ENCODE data around the gene IL13RA2.

The IL13RA2 gene

GRCh38 chrX:115017455-115017854 lies at the start of gene IL13RA2:
Gene IL13RA2 (minus strand): TSS chrX:115017616. CDS start chrX:115017269, 347 bp downstream.
- no peak for DNase-seq (ENCODE audit: low spot score)

DNA sequence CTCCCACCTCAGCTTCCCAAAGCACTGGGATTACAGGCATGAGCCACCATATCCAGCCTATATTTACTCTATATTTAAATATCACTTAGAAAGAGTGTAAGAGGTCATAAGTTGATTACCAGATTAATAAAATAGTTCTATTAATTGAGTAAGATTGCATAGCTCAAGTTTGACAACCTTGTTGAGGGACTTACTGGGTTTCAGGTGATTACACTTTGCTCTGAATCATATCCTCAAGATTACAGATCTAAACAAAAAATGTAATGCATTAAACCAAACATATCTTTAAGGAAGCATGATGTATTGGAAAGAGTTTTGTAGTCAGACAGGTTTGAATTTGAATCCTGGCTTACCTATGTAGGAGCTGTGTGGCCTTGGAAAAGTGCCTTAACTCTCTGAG lies 47.9 kb upstream of the IL13RA2 start:
- no peak for DNase-seq (ENCODE audit: low spot score)

GRCh38 chrX:115060013-115060412 lies 42.6 kb upstream of the IL13RA2 start:
- no peak for DNase-seq (ENCODE audit: low spot score)

- no peak for DNase-seq (ENCODE audit: low spot score)
Measured at GRCh38 chrX:115058276-115058675, 40.9 kb upstream of the IL13RA2 start.

GRCh38 chrX:115054876-115055275 lies 37.5 kb upstream of the IL13RA2 start:
- no peak for DNase-seq (ENCODE audit: low spot score)

DNA sequence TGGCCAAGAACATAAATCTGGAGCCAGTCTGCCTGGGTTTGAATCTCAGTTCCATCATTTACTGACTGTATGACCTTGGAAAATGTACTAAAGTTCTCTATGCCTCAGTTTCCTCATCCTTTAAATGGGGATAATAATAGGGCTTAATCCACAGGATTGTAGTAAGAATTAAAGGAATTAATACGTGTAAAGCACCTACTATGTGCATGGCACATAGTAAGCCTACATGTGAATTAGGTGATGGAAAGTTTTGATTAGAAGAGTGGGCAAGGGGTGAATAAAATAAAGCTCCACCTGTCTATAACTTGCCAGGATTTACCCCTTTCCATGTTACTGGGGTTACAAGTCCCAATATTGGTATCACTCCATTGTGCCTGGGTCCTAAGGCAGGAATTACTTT lies 35.8 kb upstream of the IL13RA2 start:
- no peak for DNase-seq (ENCODE audit: low spot score)

GRCh38 chrX:115047715-115048114 lies 30.3 kb upstream of the IL13RA2 start:
- no peak for DNase-seq (ENCODE audit: low spot score)

DNA sequence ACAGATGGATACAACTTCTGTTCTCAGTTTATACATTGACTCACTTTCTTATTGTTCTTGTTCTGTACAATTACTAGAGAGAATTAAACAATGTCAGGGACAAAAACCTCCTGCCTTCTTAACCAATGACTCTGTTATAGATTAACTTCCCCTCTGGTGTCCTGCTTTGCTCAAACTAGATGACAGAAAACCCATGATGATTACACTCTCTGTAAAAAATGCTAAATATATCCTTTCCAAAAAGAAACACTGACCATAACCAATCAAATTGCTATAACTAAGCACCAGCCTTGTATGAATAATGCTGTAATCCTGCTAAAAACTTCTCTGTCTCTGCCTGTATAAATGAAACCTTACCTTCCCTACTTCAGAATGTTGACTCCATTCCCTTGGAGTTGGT lies 29.8 kb upstream of the IL13RA2 start:
- no peak for DNase-seq (ENCODE audit: low spot score)

- no peak for DNase-seq (ENCODE audit: low spot score)
Measured at GRCh38 chrX:115040417-115040816, 23.0 kb upstream of the IL13RA2 start.

- no peak for DNase-seq (ENCODE audit: low spot score)
Measured at GRCh38 chrX:115038406-115038805, 21.0 kb upstream of the IL13RA2 start.

- no peak for DNase-seq (ENCODE audit: low spot score)
Measured at GRCh38 chrX:115036029-115036428, 18.6 kb upstream of the IL13RA2 start.

- DNase-seq (ENCODE audit: low spot score), result no peak
Measured at GRCh38 chrX:115031989-115032388, 14.6 kb upstream of the IL13RA2 start.

DNA sequence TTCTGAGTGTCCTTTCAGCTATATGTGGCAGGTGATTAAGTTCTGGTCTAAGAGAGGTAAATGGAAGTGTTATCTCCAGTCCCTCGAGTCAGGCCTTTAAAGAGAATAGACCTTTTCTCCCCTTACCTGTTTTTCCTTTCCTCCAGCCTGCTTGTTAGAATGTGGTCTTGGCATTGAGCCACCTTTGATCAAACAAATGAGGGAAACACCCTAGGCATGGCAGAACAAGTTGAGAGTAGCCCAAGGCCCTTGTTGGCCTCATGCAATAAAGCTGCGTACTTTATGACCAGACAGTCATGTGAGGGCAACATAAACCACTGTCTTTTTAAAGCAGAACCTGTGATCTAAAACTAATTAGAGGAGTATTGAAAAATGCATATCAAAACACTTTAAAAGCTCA lies 13.2 kb upstream of the IL13RA2 start:
- DNase-seq (ENCODE audit: low spot score), result no peak

DNA sequence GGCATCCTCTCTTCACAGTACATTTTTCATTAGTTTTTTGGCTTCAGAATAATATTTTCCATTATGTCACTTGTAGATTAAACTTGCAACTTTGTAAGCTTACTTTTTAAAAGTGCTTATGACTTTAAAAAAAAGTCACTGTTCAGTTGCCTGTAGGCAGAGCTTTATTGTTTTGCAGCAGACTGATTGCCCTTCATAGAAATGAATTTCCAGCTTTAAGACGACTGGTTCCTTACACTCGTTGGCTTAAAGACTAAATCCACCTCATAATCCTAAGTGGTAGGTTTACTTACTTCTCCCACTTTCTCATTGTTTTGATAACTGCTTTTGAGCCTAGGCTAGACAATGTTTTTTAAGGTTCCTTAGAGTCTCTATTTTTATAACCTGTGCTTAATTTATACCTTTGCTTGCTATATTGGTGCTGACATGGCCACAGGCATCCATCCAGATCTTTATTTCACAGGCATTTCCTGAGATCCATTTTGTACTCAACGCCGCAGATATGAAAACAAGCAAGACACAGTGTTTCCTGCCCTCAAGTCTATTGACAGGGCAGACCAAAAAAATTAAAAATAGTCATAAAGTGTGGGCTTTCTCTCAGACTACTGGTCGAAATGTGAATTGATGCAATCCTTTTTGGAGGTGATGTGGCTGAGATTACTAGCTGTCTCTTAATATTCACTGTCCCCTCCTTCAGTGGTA lies 12.6 kb upstream of the IL13RA2 start:
- DNase-seq (ENCODE audit: low spot score), result no peak

DNA sequence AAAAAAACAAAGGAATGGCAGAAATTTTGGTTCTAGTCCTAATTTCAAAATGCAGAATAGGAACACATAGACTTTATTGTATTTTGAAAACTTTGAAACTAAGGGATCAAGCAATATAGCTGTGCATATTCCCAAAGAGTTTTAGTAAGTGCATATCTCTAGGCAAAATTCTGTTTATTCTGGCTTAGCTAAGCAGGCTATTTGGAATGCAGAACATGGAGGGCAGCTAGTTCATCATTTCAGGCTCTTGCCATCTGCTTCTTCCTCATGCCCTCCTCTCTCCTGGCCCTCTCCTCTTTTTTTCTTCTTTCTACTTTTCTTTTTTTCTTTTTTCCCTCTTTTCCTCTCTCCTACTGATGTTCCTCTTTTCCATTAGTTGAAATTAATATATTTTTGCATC lies 12.0 kb upstream of the IL13RA2 start:
- no peak for DNase-seq (ENCODE audit: low spot score)

GRCh38 chrX:115023811-115024210 lies 6.4 kb upstream of the IL13RA2 start:
- DNase-seq (ENCODE audit: low spot score), result no peak

GRCh38 chrX:115023139-115023538 lies 5.7 kb upstream of the IL13RA2 start:
- DNase-seq (ENCODE audit: low spot score), result peak; percentile 84

GRCh38 chrX:115021121-115021520 lies 3.7 kb upstream of the IL13RA2 start:
- no peak for DNase-seq (ENCODE audit: low spot score)

GRCh38 chrX:115018944-115019343 lies 1.5 kb upstream of the IL13RA2 start:
- no peak for DNase-seq (ENCODE audit: low spot score)

DNA sequence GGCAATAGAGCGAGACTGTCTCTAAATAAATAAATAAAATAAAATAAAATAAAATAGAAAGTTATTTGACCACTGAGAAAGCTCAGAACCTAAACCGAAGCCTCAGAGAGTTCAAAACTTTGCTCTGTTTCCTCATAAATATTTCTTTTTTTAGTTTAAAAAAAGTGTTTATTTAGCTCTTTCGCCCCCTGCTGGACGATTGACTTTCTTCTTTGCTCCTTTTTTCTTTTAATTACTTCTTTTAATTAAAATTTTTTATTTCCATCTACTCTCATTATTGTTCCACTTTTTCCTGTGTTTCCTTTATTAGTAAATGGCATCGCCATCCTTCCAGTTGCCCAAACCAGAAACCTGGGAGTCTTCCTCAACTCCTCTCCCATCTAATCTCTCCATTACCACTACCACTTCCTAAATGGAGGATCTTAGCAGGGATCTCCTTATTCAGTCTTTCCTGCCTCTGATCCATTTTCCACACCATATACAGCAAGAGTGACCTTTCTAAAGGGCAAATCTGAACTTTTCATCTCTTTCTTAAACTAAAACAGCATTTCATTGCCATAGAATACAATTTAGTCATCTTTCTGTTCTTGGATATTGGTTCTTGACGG lies 728 bp upstream of the IL13RA2 start:
- no peak for DNase-seq (ENCODE audit: low spot score)

DNA sequence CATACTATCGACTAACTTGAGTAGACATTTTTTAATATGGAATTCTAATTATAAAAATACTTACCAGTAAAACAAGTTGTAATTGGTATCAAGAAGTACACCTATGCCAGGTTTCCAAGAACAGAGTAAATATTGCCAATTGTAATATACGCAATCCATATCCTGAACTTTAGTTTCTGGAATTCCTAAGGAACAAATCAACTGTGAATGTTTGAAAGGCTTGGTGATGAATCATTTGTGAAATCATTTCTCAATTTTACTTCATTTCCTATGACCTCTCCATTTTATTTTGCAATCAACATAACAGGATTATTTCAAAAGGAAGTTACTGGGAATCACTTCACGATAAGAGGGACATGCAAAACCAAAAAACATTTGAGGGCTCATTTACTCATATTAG lies 3.7 kb downstream of the IL13RA2 start:
- DNase-seq (ENCODE audit: low spot score), result no peak

GRCh38 chrX:115011428-115011827 lies 6.0 kb downstream of the IL13RA2 start:
- no peak for DNase-seq (ENCODE audit: low spot score)

DNA sequence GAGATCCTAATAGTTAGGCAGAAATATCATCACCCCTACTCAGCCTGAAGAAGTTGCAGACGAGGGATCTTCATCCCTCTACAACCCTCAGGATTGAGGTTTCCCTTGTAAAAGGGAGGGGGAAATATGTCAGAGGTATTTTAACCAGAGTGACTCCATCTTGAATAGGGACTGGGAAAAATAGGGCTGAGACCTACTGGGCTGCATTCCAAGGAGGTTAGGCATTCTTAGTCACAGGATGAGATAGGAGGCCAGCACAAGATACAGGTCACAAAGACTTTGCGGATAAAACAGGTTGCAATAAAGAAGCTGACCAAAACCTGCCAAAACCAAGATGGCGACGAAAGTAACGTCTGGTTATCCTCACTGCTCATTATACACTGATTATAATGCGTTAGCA lies 17.5 kb downstream of the IL13RA2 start:
- no peak for DNase-seq (ENCODE audit: low spot score)

- DNase-seq (ENCODE audit: low spot score), result no peak
Measured at GRCh38 chrX:114997779-114998178, 19.6 kb downstream of the IL13RA2 start.

All from COLO829 (cell line).